ENCODE data around the gene DDX54. TPM values are rescaled to one million over a fixed set of nuclear protein-coding genes. Genes with fewer than 3 reads are reported as not detected.

Gene DDX54
- total and polyA plus RNA-seq, 2 of the 8 experiments (the other 6 are each of a cell fraction or from before 2014, with no cell fraction given): 64.9 to 113 TPM

GRCh38 chr12:113231235-113232088 is 46.2 kb upstream of the DDX54 start:
- Histone ChIP-seq H2BK20ac (ENCODE audit: low read length) (no peak overlapping the region), H3K23ac (ENCODE audit: insufficient read length) (no peak overlapping the region), H3K4ac (replicated peaks; ENCODE audit: insufficient read length, low read depth, low read length) (no peak overlapping the region), H3K4me1 (replicated peaks in 1 of 4; ENCODE audit: control insufficient read depth in 3 of 4, insufficient read depth in 4 of 4, low read length in 3 of 4) (peaks cover 9 to 20% (median 20%) of the 10 kb centered on the region in 4 experiments), H4K8ac (ENCODE audit: extremely low read depth, insufficient read depth, low read length) (no peak overlapping the region), H3K9ac (replicated peaks in 1 of 4; ENCODE audit: extremely low read depth in 1 of 4, low read depth in 3 of 4, low read length in 3 of 4) (no peak overlapping the region), H4K5ac (ENCODE audit: insufficient read length, low read depth, low read length) (no peak overlapping the region), H3K23me2 (ENCODE audit: low read depth, low read length) (no peaks in the 10 kb centered on the region; the same call in 1 of the 2 replicates), H3K9me3 (ENCODE audit: insufficient read depth in 2 of 2, low read depth in 1 of 2, low read length in 1 of 2) (no peaks in the 10 kb centered on the region; a peak in 1 of 4 replicates), H2BK15ac (ENCODE audit: low read length) (no peak overlapping the region), H2AK5ac (ENCODE audit: low read depth, low read length) (no peak overlapping the region; the same call in 1 of the 2 replicates), H3K14ac (ENCODE audit: insufficient read length) (no peak overlapping the region), H3K18ac (ENCODE audit: extremely low read depth, low read length) (peak overlapping the region; percentile 4; the same call in 1 of the 2 replicates), H3K4me3 (ENCODE audit: extremely low read depth in 1 of 4, insufficient read depth in 2 of 4, low read depth in 3 of 4, low read length in 4 of 4) (no peak overlapping the region), H3K27ac (ENCODE audit: low read depth, low read length) (peak overlapping the region; percentile 27; the same call in 1 of the 2 replicates), H3K79me1 (ENCODE audit: low read depth, low read length) (no peaks in the 10 kb centered on the region), H3K27me3 (replicated peaks in 1 of 4; ENCODE audit: control insufficient read depth in 3 of 4, extremely low read depth in 1 of 4, insufficient read depth in 3 of 4, low read length in 3 of 4) (no peaks in the 10 kb centered on the region; a peak in 1 of 7 replicates), H3K79me2 (ENCODE audit: control insufficient read depth in 1 of 2, insufficient read depth in 2 of 2, low read length in 2 of 2) (no peaks in the 10 kb centered on the region), H4K91ac (replicated peaks; ENCODE audit: insufficient read length, low read length) (no peak overlapping the region), H3K36me3 (ENCODE audit: control insufficient read depth in 2 of 4, insufficient read depth in 4 of 4, low read length in 3 of 4) (peaks cover 2 to 18% (median 9%) of the 10 kb centered on the region in 4 experiments; a peak in 5 of 8 replicates), H2BK12ac (ENCODE audit: low read depth, low read length) (peak overlapping the region; percentile 34; the same call in 1 of the 2 replicates), H3K56ac (replicated peaks; ENCODE audit: insufficient read length, low read depth, low read length) (no peak overlapping the region), H4K20me1 (replicated peaks in 1 of 2; ENCODE audit: control insufficient read depth in 1 of 2, insufficient read depth in 2 of 2, low read length in 2 of 2) (peaks cover 0 to 2% of the 10 kb centered on the region in 2 experiments), H2AFZ (ENCODE audit: low read length) (no peak overlapping the region), H3K4me2 (ENCODE audit: insufficient read depth in 1 of 2, low read depth in 2 of 2, low read length in 2 of 2) (no peak overlapping the region; a peak in 1 of 4 replicates), H2BK5ac (ENCODE audit: low read depth, low read length) (peak overlapping the region; percentile 88; the same call in 1 of the 2 replicates), H2BK120ac (replicated peaks; ENCODE audit: low read depth, low read length) (no peak overlapping the region)
- ChIA-PET POLR2A (ENCODE audit: partially characterized antibody) (interaction anchor here (0.7 to 2.4 kb wide), 3 partner anchors 10 to 19 kb away, joined by 3 to 15 read pairs (median 3); partner anchors contain the start of gene TPCN1), CTCF (ENCODE audit: partially characterized antibody) (interaction anchor here (1.0 to 2.6 kb wide), 7 partner anchors 8 to 194 kb away, joined by 3 to 9 read pairs (median 5); no protein-coding TSS in a partner anchor)
- DNase-seq (ENCODE audit: low read depth in 1 of 2, low spot score in 2 of 2): no peak
- WGBS, 2 experiments (ENCODE audit: extremely low coverage in 1 of 2, insufficient coverage in 1 of 2, insufficient read length in 1 of 2, insufficient replicate concordance in 2 of 2, low coverage in 1 of 2, low lambda C conversion rate in 2 of 2, missing lambda C conversion rate in 1 of 2): 89% methylated on average over 8 of the region's 8 CpGs; no CpG with 5 or more reads in 1 of the 2 experiments
- no peak for FAIRE-seq
- TF ChIP-seq POLR2A (IDR thresholded peaks at IDR 0.05; ENCODE audit: control extremely low read depth in 1 of 2, low read depth in 2 of 2, low read length in 2 of 2): peak in 1 of 2 experiments; percentile 61; a peak in 1 of 3 replicates
- TF ChIP-seq SIX5 (IDR thresholded peaks at IDR 0.05; ENCODE audit: low read depth, low read length): no peak
- TF ChIP-seq ASH2L (IDR thresholded peaks at IDR 0.05; ENCODE audit: low read length): peak; percentile 20
- peak in 1 of 2 experiments; percentile 19; a peak in 1 of 3 replicates for TF ChIP-seq EP300 (IDR thresholded peaks at IDR 0.05; ENCODE audit: borderline replicate concordance in 1 of 2, low read depth in 2 of 2, low read length in 2 of 2)
- TF ChIP-seq POLR2AphosphoS5 (IDR thresholded peaks at IDR 0.05; ENCODE audit: low read depth, low read length): peak; percentile 49; the same call in 1 of the 2 replicates
- no peak for TF ChIP-seq RNF2 (IDR thresholded peaks at IDR 0.05; ENCODE audit: borderline replicate concordance, low read depth, low read length, missing control alignments, poor library complexity, severe bottlenecking)
- peak; percentile 97 for TF ChIP-seq SRF (IDR thresholded peaks at IDR 0.05; ENCODE audit: low read depth, low read length)
- TF ChIP-seq JUND (IDR thresholded peaks at IDR 0.05; ENCODE audit: low read length): peak; percentile 61; the same call in 1 of the 2 replicates
- 0 out of 2 replicates have a peak, but pooled peaks have one; percentile 19 for TF ChIP-seq TAF1 (IDR thresholded peaks at IDR 0.05; ENCODE audit: low read depth, low read length)
- no peak for TF ChIP-seq EZH2 (IDR thresholded peaks at IDR 0.05; ENCODE audit: low read depth, low read length, severe bottlenecking)
